K562 (cell line): ENCODE results near the gene PHYKPL.

Experiments used
- C11orf30 ChIP-seq: fragments of 450-650 bp; IDR thresholded peaks from 2 replicates; pipeline ENCODE4 v1.6.1; 2016; ENCODE audit warnings: low read depth, mild to moderate bottlenecking
- CBX8 ChIP-seq: fragments of 200-600 bp; sonication (generic); IDR thresholded peaks from 2 replicates; pipeline ENCODE4 v1.6.1; 2012; ENCODE audit warnings: borderline replicate concordance, mixed run types, low read depth, mild to moderate bottlenecking, moderate library complexity, mixed read lengths, low read length, control low read depth, inconsistent platforms; ENCODE audit not compliant: poor library complexity, severe bottlenecking; ENCODE audit errors: extremely low read depth
- CREM ChIP-seq: IDR thresholded peaks from 2 replicates; pipeline ENCODE4 v1.6.1; 2014; ENCODE audit warnings: antibody characterized with exemption, low read depth
- CTCF ChIP-seq, 3 experiments: IDR thresholded peaks in 2 of 3; conservative IDR thresholded peaks in 1 of 3; 2 replicates each; pipeline ENCODE4 v1.5.1; 2011 to 2012; ENCODE audit warnings: low read length in 3 of 3, mild to moderate bottlenecking in 3 of 3, control low read depth in 2 of 3, improper control_type of control experiment in 1 of 3, inconsistent platforms in 1 of 3, low read depth in 1 of 3, mixed read lengths in 1 of 3, moderate library complexity in 1 of 3; ENCODE audit not compliant: insufficient read depth in 2 of 3
- HOXB6 ChIP-seq: fragments of 250-450 bp; sonication (Bioruptor Pico); IDR thresholded peaks from 2 replicates; pipeline ENCODE4 v1.5.1; 2022; ENCODE audit warnings: mild to moderate bottlenecking, borderline replicate concordance
- MAX ChIP-seq: sonication (generic); formaldehyde crosslinking; IDR thresholded peaks from 2 replicates; pipeline ENCODE4 v1.9.0; 2022; ENCODE audit warnings: mild to moderate bottlenecking, missing genetic modification reagents
- MCM7 ChIP-seq, 2 experiments: fragments of 450-650 bp; IDR thresholded peaks; 2 replicates each; pipeline ENCODE4 v1.6.1; 2016 to 2018
- TEAD1 ChIP-seq, 2 experiments: fragments of 450-650 bp in 1 of 2; sonication (generic) in 1 of 2; formaldehyde crosslinking; IDR thresholded peaks; 2 replicates each; pipeline versions ENCODE4 v1.4.0 to v1.8.0; 2020 to 2022; ENCODE audit warnings: mild to moderate bottlenecking in 2 of 2, missing genetic modification reagents in 1 of 2
- ZBTB2 ChIP-seq: fragments of 450-650 bp; IDR thresholded peaks from 2 replicates; pipeline ENCODE4 v1.6.1; 2016; ENCODE audit warnings: antibody characterized with exemption
- ZNF512 ChIP-seq: IDR thresholded peaks from 2 replicates; pipeline ENCODE4 v1.6.1; 2016; ENCODE audit warnings: missing genetic modification characterization, missing compliant biosample characterization

GRCh38 chr5:178272591-178272990 is 40.0 kb upstream of the PHYKPL start:
- no peak for TF ChIP-seq CTCF (IDR thresholded peaks at IDR 0.05 in 2 of 3, conservative IDR thresholded peaks at IDR 0.05 in 1 of 3; ENCODE audit: insufficient read depth in 2 of 3, low read depth in 1 of 3, low read length in 3 of 3)
- no peak for TF ChIP-seq MCM7 (IDR thresholded peaks at IDR 0.05)
- no peak for TF ChIP-seq HOXB6
- no peak for TF ChIP-seq ZBTB2
- no peak for TF ChIP-seq TEAD1 (CRISPR knock-in tag; IDR thresholded peaks at IDR 0.05)
- no peak for TF ChIP-seq C11orf30
- no peak for TF ChIP-seq CREM
- no peak for TF ChIP-seq ZNF512 (tag)
- TF ChIP-seq MAX, result no peak
- no peak for TF ChIP-seq CBX8
